Gastroesophageal sphincter (tissue), 4 donors: Measurements from ENCODE around the gene DRC7. TPM values are rescaled to one million over a fixed set of nuclear protein-coding genes. Genes with fewer than 3 reads are reported as not detected.
A peak's percentile ranks its signal among the peaks of the same experiment; 100 is the strongest.

ENCODE experiments used
- ATAC-seq: fragments of 150-250 bp; one replicate; pipeline ENCODE4 v1.9.1; 2016; ENCODE audit warnings: mild to moderate bottlenecking, moderate library complexity
- H3K27ac ChIP-seq, 4 donors: fragments of 200-600 bp; sonication (generic) in 3 of 4; 1 replicate in 3 of 4; 2 replicates in 1 of 4; pipeline ENCODE4 v1.5.1; 2016 to 2019
- H3K27me3 ChIP-seq: fragments of 200-600 bp; sonication (generic); one replicate; pipeline ENCODE4 v1.5.1; 2019
- H3K36me3 ChIP-seq, 2 donors: fragments of 200-600 bp; sonication (generic); one replicate each; pipeline ENCODE4 v1.5.1; 2019; ENCODE audit warnings: control low read depth in 1 of 2
- H3K4me1 ChIP-seq, 3 donors: fragments of 200-600 bp; sonication (generic); 1 replicate in 2 of 3; 2 replicates in 1 of 3; pipeline ENCODE4 v1.5.1; 2016 to 2019; ENCODE audit warnings: control low read depth in 2 of 3
- H3K4me3 ChIP-seq, 2 donors: fragments of 200-600 bp; sonication (generic); one replicate each; pipeline ENCODE4 v1.5.1; 2019; ENCODE audit warnings: mild to moderate bottlenecking in 1 of 2, moderate library complexity in 1 of 2
- H3K9me3 ChIP-seq, 3 donors: fragments of 200-600 bp; sonication (generic); one replicate each; pipeline ENCODE4 v1.5.1; 2017 to 2019; ENCODE audit warnings: control low read depth in 2 of 3
- EP300 ChIP-seq: sonication (generic); formaldehyde crosslinking; IDR thresholded peaks from one replicate; pipeline ENCODE4 v1.6.1; 2017; ENCODE audit warnings: antibody characterized with exemption, mild to moderate bottlenecking
- POLR2A ChIP-seq, 2 donors: fragments of 450-650 bp; IDR thresholded peaks; one replicate each; pipeline ENCODE4 v1.6.1; 2017; ENCODE audit warnings: antibody characterized with exemption in 2 of 2, mild to moderate bottlenecking in 2 of 2, moderate library complexity in 1 of 2
- POLR2AphosphoS5 ChIP-seq: sonication (generic); formaldehyde crosslinking; IDR thresholded peaks from one replicate; pipeline ENCODE4 v1.6.1; 2017; ENCODE audit warnings: antibody characterized with exemption
- WGBS, 2 donors: methylation state at CpG; one replicate each; pipeline ENCODE4 v1.1.5; 2018; ENCODE audit warnings: low coverage in 1 of 2; 5-methylcytosine and 5-hydroxymethylcytosine counted together
- total RNA-seq, 4 donors: library from RNA; depleted of rRNA; stranded (reverse); fragments of >200 nt; gene quantifications; one replicate each; pipeline ENCODE4 v1.1.0, GENCODE V29; 2016
- TF ChIP-seq, protein P1 (sequence below), 4 experiments: fragments of 200-600 bp in 2 of 4; fragments of 450-650 bp in 2 of 4; sonication (generic) in 1 of 4; IDR thresholded peaks; one replicate each; pipeline ENCODE4 v1.5.1; 2017 to 2019; ENCODE audit warnings: antibody characterized with exemption in 4 of 4, mild to moderate bottlenecking in 2 of 4, moderate library complexity in 2 of 4

DRC7 gene
- total RNA-seq, 4 donors from 2014 or later: 0.15 TPM; not detected in 3

DNA sequence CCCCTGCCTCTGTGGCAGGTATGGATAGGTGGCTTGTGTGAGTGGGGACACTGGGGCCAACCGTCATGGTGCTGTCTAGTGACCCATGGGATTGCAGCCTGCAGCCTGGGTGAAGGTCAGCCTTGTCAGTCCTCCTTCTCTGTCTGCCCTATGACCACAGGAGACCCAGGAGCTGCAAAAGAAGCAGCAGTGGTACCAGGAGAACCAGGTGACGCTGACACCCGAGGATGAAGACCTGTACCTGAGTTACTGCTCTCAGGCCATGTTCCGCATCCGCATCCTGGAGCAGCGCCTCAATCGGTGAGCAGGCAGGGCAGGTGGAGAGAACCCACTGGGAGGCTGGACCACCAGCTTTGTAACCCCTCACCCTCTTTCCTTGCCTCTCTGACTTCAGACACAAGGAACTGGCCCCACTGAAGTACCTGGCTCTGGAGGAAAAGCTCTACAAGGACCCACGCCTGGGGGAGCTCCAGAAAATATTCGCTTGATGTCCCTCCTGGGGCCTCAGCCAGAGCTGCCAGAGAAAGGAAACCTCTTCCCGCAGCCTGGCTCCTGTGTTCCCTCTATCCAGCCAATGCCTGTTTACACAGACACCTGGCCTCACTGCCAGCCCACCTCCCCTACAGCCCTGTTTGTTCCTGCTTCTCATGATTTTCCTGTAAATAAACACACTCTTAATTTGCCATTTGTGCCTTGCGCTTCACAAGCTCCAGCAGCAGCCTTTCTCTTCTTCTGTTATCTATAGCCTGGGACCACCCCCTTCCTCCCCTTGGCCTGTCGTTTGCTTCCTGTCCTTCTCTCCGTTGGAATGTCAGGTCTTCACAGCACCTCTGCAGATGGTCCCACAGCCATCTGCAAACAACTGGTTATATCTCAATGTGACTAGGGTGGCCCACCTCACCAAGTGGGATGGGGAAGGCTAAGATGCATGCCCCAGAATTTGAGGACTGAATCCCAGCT lies 36.4 kb downstream of the DRC7 start:
- H3K27ac ChIP-seq: no peak overlapping the region
- peaks cover under 1% of the 10 kb centered on the region for H3K27me3 ChIP-seq
- no peak overlapping the region for H3K4me3 ChIP-seq
- peaks cover 0 to 9% (median 4%) of the 10 kb centered on the region in 3 donors for H3K4me1 ChIP-seq
- H3K36me3 ChIP-seq: no peaks in the 10 kb centered on the region
- no peak for ATAC-seq
- TF ChIP-seq POLR2AphosphoS5 (no peak), EP300 (no peak), POLR2A (IDR thresholded peaks at IDR 0.05) (no peak)
- TF ChIP-seq, protein P1, sequence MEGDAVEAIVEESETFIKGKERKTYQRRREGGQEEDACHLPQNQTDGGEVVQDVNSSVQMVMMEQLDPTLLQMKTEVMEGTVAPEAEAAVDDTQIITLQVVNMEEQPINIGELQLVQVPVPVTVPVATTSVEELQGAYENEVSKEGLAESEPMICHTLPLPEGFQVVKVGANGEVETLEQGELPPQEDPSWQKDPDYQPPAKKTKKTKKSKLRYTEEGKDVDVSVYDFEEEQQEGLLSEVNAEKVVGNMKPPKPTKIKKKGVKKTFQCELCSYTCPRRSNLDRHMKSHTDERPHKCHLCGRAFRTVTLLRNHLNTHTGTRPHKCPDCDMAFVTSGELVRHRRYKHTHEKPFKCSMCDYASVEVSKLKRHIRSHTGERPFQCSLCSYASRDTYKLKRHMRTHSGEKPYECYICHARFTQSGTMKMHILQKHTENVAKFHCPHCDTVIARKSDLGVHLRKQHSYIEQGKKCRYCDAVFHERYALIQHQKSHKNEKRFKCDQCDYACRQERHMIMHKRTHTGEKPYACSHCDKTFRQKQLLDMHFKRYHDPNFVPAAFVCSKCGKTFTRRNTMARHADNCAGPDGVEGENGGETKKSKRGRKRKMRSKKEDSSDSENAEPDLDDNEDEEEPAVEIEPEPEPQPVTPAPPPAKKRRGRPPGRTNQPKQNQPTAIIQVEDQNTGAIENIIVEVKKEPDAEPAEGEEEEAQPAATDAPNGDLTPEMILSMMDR (IDR thresholded peaks at IDR 0.05): no peak
- WGBS, 2 donors: 29 to 42% methylated on average over 5 to 6 of the region's 13 CpGs
- no peaks in the 10 kb centered on the region for H3K9me3 ChIP-seq

DNA sequence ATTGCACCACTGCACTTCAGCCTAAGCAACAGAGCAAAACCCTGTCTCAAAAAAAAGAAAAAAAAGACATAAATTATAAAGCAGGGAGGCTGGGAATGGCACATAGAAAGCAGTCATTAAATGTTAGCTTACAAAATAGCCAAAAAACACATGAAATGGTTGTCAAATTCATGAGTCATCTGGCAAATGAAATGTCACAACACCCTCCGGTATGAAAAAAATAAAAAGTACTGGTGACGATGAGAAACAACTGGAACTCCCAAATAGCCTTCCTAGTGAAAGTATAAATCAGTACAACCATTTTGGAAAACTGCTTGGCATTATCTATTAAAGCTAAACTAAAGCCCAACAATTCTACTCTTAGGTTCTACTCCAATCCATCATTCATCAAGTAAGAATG lies 37.4 kb downstream of the DRC7 start:
- Histone ChIP-seq H3K4me3 (no peak overlapping the region), H3K4me1 (peaks cover 0 to 19% (median 14%) of the 10 kb centered on the region in 3 donors), H3K27me3 (no peaks in the 10 kb centered on the region), H3K36me3 (no peaks in the 10 kb centered on the region), H3K9me3 (no peaks in the 10 kb centered on the region), H3K27ac (no peak overlapping the region)
- TF ChIP-seq, protein P1 (IDR thresholded peaks at IDR 0.05): no peak
- peak; percentile 23 for TF ChIP-seq POLR2AphosphoS5
- ATAC-seq: no peak
- 26 to 57% methylated on average over 2 of the region's 2 CpGs for WGBS, 2 donors

DNA sequence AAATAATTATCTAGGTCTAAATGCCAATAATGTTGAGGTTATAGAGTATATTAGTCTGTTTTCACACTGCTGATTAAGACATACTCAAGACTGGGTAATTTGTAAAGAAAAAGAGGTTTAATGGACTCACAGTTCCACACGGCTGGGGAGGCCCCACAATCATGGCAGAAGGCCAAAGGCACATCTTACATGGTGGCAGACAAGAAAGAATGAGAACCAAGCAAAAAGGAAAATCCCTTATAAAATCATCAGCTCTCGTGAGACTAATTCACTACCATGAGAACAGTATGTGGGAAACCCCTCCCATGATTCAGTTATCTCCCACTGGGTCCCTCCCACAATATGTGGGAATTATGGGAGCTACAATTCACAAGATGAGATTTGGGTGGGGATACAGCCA lies 38.1 kb downstream of the DRC7 start:
- Histone ChIP-seq H3K4me1 (peaks cover 0 to 26% (median 15%) of the 10 kb centered on the region in 3 donors), H3K4me3 (no peak overlapping the region), H3K27me3 (no peaks in the 10 kb centered on the region), H3K9me3 (no peaks in the 10 kb centered on the region), H3K27ac (no peak overlapping the region), H3K36me3 (no peaks in the 10 kb centered on the region)
- no peak for ATAC-seq
- WGBS, 2 donors: 0 to 73% methylated on average over 1 to 2 of the region's 2 CpGs
- TF ChIP-seq POLR2AphosphoS5 (no peak), POLR2A (IDR thresholded peaks at IDR 0.05) (no peak), EP300 (no peak)
- TF ChIP-seq, protein P1 (IDR thresholded peaks at IDR 0.05): no peak

DNA sequence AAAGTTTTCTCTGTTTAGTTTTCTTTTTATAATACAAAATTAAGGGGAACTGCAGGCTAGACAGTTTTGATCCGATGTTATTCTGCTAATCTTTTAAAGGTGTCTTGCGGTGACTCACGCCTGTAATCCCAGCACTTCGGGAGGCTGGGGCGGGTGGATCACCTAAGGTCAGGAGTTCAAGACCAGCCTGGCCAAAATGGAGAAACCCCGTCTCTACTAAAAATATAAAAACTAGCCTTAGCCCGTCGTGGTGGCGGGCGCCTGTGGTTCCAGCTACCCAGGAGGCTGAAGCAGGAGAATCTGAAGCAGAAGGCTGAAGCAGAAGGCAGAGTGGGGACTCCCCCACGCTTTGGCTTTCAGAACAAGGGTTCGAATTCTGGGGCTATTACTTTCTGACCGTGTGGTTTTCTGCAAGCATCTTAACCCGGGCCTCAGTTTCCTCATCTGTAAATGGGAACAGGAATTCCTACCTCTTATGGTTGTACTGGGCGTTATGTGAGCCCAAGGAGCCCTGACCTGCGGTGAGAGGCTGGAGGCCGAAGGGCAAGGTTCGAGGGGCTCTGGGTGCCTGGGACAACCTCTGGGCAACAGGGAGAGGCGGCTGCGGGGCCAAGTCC lies 39.8 kb downstream of the DRC7 start:
- no peak for ATAC-seq
- Histone ChIP-seq H3K27me3 (no peaks in the 10 kb centered on the region), H3K36me3 (peaks cover 0 to 11% of the 10 kb centered on the region in 2 donors), H3K27ac (peak overlapping the region; percentile 86 to 90 (median 88)), H3K4me3 (peak overlapping the region; percentile 90 to 94), H3K4me1 (peaks cover 0 to 28% (median 15%) of the 10 kb centered on the region in 3 donors), H3K9me3 (no peaks in the 10 kb centered on the region)
- TF ChIP-seq POLR2AphosphoS5 (no peak), POLR2A (IDR thresholded peaks at IDR 0.05) (no peak), EP300 (no peak)
- TF ChIP-seq, protein P1 (IDR thresholded peaks at IDR 0.05): no peak
- 72 to 83% methylated on average over 8 to 9 of the region's 20 CpGs for WGBS, 2 donors
